GM19438 (cell line): ENCODE results near the gene ANKRD50.
A peak's percentile ranks its signal among the peaks of the same experiment; 100 is the strongest.

Experiments
- ATAC-seq: cut with Tn5 transposase; IDR thresholded peaks from one replicate; pipeline ENCODE4 v1.9.1; 2021; ENCODE audit warnings: low read depth; ENCODE audit not compliant: unreplicated experiment

The ANKRD50 gene

DNA sequence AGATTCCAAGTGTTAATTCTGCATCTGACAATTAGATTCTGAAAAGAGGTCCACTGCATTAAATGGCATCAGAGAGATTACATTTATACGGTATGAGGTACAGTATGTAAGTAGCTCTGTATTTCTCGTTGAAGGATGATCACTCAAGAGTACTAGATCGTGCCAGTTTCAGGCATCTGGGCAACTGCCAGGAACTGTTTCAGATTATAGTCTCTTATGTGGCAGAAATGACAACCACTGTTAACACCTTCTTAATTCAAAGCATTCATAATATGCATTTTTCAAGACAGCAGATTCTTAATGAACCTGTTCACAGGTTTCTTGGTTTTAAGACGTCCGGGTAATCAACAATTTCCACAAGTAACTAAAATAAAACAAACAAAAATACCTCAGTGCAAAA, 1.6 kb downstream of the ANKRD50 start:
- no peak for ATAC-seq

DNA sequence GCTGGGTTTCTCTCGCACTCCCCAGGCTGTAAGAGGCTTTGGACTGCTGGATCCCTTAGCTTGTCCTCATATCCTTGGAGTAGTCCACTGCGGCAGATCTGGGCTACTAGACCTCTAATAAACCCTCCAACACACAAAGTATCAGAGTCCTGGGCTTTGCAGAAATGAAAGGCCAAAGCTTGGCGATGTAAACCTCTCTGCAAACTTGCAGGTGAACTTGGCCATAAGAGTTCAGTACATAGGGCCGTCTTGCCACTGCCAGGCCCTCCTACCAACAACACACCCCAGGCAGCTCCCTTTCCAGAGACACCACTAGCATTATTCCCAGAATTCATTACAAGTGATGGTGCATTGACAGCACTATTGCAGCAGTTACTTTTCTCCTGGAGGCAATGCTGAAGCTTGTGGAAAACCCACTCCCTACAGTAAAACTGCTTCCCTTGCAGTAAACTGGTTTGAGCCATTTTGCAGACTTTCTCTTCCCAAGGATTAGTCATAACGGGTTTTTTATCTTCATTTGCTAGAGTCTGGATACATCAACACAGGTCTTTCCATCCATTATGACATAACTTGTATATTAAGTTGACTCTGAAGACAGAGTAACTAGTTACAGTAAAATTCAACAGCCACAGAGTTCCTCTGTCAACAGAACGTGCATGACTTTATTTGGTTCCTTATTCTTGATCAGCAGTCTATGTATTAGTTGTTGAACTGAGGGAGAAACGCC, 2.4 kb downstream of the ANKRD50 start:
- no peak for ATAC-seq

DNA sequence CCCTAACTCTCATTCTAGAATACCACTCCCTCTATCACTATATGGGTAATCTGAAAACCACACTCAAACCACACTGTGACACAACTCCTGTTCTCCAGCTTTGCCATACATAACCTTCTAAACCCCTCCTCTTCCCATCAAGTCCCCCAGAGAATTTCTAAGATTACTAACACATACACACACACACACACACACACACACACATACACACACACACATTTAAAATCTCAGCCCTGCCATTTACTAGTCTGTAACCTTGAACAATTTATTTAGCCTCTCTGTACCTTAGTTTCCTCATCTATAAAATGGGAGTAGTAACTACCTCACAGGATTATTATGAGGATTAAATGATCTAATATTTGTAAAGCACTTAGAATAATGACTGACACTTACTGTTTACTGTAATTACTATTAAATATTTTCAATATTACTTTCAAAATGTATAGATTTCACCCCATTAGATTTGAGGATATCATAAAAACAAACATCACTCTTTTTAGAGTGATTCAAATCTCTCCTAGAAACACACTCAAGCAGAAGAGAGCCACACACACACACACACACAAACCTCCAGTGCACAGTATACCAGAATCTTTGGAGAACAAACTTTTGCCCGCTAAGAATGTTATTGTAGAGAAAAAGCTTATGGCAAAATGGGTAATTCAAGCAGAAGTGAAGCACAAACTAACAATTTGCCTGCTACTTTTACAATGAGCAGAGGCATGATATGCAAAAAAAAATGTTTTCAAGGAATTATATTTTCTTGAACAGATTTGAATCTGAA, 3.8 kb downstream of the ANKRD50 start:
- ATAC-seq, result no peak

DNA sequence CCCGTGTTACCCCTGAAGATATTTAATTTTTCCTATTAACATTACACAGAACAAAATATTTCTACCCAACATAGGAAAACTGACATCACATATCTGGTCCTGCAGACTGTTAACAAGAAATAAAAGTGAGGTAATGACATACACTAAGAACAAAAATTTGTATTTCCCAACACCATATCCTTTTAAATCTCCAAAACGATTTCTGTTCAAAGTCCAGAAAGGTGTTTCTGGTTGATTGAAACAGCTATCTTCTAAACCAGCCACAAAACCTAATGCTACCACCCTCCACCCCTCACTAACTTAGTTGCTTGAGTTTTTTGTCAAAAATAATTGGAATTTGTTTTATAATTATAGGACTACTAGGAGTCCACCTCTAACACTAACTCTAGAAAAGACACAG, 7.1 kb downstream of the ANKRD50 start:
- ATAC-seq, result no peak

DNA sequence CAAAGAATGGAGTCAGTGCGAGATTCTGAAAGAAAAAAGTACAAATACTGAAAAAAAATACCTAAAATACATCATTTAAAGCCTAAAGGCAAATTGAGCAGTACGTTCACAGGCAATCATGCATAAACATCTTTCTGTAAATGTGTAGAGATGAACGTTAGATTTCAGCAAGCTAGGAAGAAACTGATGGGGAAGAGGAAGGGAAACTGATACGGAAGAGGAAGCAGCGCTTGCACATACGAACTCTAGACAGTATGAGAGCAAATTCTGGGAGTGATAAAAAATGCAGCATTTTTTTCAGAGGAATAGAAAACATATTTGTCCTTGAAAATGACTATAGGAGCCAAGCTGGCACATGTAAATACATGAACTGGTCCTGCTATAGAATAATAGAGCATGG, 9.4 kb downstream of the ANKRD50 start:
- ATAC-seq, result peak; percentile 78

DNA sequence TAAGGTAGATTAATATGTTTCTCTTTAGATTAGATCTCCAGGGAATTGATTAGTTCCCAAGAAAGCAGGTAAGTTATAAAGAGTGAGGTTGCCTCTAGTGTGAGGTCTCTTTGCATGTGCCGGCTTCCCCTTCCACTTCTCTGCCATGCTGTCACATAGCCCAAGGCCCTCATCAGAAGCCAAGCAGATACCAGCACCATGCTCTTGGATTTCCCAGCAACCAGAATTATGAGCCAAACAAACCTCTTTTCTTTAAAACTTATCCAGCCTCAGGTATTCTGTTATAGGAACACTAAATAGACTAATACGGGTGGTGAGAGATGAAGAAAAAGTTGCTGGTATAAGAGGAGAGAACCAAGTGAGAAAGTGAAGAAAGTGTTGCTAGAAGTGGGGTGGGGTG, 15.1 kb downstream of the ANKRD50 start:
- no peak for ATAC-seq

DNA sequence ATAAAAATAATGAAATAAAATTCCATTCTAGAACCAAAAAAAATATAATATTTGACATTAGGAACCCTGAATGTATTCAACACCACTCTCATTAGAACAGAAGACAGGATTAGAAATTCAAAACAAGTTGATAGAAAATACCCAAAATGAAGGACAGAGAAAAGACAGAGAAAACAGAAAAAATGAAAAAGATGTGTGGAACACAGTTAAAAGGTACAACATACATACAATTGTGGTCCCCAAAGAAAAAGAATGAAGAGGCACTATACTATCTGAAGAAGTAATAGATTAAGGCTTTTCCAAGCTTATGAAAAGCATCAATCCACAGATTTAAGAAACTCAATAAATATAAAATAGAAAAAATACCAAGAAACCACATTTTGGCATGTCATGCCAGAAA, 16.4 kb downstream of the ANKRD50 start:
- no peak for ATAC-seq

DNA sequence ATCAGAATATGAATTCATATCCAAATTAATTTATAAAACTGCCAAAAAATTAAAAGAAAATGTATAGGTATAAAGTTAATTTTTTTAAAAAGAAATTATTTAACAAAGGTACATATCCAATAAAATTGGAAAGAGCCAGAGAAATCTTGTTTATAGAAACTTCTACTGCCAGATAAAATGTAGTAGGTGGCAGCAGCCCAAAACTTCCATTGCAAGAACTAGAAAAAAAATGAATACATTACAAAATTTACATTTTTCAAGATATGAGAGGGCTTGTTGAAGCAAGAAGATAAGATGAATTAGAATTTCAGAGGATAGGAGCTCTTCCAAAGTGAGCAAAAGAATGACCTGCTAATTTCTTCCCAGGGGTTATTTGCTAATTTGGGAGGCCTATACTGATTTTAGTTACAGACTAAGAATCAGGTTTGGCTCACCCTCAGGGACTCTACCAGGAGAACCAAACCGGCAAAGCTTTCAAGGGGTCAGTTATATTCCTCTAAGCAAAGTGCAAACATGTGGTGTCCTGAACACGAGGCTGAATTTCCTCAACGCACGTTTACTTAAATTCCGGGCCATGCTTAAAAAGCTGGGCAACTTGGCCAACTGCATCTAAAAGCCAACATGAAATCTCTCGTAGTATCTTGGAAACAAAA, 17.5 kb downstream of the ANKRD50 start:
- no peak for ATAC-seq

DNA sequence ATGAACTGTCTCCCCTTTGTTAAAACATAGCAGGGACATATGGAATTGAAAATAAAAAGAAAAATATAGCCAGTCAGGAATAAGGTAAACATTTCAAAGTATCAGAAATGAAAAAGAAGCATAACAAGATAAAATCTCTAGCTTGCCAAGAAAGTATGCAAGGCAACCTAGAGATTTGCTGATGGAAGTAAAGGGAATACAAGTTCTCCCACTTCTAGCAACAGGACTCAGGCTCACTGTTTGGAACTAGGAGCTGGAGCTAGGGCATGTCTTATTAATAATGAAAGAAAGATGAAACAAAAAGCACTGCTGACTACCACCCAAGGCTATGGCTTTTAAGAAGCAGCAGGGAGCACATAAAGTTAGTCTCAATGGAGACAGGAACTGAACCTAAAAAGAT, 18.2 kb downstream of the ANKRD50 start:
- no peak for ATAC-seq

DNA sequence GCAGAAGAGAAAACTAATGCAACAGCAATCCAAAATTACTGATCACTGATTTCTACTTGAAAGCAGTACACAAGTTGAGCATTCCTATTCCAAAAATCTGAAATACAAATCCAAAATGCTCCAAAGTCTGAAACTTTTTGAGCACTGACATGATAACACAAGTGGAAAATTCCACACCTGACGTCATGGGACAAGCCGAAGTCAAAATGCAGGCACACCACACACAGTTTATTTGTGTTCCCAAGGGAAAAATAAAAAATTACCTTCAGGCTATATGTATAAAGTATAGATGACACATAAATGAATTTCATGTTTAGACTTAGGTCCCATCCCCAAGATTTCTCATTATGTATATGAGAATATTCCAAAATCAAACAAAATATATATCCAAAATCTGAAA, 20.7 kb downstream of the ANKRD50 start:
- no peak for ATAC-seq

DNA sequence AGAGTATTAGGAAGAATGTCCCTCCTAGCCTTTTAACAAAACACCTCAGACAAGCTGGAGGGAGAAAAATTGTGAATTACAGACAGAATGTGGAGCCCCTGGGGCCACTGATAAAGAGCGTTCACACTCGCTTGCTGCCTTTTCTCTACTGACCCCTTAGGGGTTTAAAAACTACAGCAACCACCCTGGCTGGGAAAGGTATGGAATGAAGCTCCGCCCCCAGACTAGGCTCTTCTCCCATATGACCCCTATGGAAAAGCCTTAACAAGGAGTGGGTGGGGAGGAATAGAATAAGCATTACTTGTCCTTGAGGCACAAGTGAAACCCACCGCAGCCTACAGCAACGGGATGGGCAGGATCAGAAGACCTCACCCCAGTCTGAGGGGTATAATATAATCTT, 26.3 kb downstream of the ANKRD50 start:
- ATAC-seq, result no peak

DNA sequence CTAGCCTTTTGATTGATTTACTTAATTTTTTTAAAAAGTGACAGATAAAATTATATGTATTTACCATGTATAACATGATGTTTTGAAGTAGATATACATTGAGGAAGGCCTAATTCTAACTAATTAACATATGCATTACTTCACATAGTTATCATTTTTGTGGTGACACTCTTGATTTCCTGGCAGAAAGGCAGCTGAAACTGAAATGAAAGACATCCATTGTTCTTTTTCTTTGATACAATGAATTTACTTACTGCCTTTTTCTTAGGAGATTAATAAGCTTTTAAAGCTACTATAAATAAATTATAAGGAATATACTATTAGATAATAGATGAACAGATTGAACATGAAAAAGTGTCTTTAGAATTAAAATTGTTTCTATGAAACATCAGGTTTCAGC, 26.7 kb downstream of the ANKRD50 start:
- ATAC-seq, result no peak

DNA sequence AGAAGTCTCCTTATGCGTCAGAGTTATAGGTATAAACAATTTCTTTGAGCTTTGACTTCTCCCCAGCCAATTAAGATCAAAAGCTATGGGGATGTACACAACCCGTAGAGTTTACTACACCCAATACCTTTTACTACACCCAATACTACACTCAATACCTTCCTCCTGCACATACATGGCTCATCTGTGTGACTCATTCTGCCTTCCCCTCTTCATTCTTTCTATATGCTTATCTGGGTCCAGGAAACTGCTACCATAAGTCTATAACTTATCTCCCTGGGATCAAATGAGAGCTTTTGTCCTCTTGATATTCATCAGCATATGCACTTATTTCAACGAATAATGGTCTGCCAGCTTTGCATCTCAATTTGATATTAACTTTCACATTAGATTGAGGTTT, 28.2 kb downstream of the ANKRD50 start:
- no peak for ATAC-seq

DNA sequence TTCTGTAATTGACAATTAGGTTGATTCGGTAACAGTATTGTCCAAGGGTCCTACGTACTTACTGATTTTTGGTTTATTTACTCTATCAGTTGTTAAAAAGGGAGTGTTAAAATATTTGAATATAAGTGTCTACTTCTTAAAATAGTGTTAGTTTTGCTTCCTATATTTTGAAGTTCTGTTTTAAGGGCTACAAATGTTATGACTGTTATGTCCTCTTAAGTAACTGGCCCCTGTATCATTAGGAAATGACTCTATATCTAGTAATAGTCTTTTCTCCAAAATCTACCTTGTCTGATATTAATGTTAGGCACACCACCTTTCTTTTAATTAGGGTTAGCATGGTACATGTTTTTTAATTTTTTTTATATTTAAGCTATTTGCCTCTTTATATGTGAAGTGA, 30.1 kb downstream of the ANKRD50 start:
- no peak for ATAC-seq

DNA sequence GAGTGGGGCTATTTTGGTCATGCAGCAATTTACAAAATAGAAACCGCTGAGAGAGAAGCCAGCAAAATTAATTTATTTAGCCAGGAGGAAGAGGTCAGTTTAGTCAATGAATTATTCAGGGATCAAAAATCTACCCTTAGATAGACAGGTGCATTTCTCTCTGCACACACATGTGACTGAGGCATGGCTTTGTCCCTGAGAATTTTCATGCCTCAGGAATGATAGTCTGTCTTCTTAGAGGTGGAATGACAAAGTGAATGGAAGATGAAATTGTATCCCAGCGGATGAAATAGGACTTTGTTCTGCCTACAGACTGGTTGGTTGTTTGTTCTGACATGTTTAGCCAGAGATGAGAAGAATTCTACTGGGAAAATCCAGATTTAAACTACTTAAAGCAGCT, 46.0 kb downstream of the ANKRD50 start:
- ATAC-seq, result no peak

DNA sequence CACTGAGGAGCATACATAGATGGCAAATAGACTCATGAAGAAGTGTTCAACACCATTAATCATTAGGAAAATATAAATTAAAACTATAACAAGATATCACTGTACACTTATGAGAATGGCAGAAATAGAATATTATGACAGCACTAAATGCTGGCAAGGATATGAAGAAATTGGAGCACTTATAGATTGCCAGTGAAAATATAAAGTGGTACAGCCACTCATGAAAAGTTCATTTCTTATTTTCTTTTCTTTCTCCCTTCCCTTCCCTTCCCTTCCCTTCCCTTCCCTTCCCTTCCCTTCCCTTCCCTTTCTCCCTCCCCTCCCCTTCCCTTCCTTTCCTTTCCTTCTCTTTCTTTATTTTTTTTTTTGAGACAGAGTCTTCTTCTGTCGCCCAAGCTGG, 53.7 kb downstream of the ANKRD50 start:
- ATAC-seq, result no peak

DNA sequence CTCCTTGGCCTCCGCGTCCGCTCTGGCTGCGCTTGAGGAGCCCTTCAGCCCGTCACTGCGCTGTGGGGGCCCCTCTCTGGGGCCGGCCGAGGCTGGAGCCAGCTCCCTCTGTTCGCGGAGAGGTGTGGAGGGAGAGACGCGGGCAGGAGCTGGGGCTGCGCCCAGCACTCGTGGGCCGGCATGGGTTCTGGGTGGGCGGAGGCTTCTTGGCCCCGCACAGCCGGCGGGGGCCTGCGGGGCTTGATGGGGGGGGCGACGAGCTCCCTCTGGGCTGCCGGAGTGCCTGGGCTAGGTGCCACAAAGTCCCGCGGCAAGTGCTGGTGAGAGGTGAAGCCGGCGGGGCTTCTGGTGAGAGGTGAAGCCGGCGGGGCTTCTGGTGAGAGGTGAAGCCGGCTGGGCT, 61.9 kb downstream of the ANKRD50 start:
- ATAC-seq, result no peak

DNA sequence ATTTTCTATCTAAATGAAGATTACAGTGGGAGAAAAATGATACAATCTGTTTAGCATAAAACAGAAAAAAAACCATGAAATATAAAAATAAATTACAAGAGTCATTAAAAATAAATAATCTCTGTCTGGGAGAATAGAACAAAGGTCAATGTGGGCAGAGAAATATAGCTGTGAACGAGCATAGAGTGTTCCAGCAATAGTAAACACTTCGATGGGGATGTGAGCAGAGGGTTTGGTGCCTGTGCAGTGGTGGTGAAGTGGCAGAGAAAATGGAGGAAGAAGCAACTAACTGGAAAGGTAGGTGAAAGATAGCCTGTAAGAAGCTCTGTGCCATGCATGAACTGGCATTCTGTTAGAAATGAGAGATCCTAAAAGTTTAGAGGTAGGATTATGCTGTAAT, 64.9 kb downstream of the ANKRD50 start:
- no peak for ATAC-seq

DNA sequence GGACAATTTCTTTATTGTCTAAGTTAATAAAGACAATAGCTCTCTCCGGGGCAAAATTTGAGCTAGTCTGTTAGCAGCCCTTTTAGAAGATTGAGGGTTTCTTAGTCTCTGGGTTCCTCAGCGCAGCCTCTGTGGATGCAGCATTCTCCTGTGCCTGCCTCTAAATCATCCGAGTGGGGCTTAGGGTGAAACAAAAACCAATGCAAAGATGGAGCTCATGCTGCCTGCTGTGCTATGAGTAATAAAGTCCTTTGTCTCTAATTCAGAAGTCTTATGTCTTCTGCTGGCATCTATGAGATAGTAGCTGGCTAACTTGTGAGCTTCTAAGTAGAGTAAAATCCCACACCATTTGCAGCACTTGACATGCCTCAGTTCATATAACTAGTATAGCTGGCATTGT, 67.9 kb downstream of the ANKRD50 start:
- ATAC-seq, result no peak

DNA sequence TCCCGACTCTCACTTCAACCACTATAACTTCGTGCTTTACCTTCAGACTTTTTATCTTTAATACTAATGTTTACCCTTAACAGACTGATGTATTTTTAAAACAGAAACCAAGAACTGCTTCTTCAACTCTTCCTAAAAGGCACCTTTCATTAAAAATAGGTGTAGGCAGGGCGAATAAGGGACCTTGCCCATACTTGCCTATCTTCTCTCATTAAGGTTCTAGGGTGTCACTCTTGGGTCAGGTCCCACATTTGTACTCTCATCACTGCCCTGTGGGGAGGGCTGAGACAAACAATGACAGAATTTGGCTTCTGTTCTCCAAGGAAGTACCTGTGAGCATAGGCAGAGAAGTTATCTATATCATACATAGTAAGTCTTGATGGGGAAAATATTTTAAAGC, 69.7 kb downstream of the ANKRD50 start:
- no peak for ATAC-seq

DNA sequence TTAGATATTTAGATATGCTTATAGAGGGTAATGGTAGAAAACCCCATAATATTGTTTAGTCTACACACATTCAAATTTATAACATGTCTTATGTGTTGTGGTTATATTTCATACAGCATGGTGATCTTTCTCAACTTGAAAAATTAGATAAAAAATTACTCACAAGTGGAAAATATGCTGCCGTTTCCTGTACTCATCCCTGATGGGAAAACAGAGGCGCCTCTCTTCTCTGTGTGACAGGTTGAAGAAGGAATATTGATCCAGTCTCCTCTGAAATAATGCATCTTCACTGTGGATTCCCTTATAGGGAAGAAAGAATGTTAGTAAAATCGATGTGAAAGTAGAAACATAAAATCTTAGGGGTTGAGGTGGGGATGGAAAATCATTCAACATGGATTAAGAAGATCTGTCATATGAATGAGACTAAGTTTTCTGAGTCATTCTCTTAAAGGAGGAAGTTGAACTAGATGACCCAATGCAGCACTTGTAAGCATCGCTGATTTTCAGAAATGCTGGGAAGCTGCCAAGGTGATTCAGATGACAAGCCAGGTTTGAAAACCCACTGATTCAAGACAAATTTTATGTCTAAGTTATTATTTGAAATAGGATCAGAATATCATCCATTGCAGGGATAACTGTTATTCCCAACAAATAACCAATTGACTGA, 70.7 kb downstream of the ANKRD50 start:
- no peak for ATAC-seq
